HG03159 (cell line): Measurements from ENCODE around the gene PDIA5.

Experiments
- ATAC-seq: cut with Tn5 transposase; IDR thresholded peaks from one replicate; pipeline ENCODE4 v1.9.1; 2021; ENCODE audit warnings: mild to moderate bottlenecking, moderate library complexity; ENCODE audit not compliant: unreplicated experiment

Gene PDIA5

DNA sequence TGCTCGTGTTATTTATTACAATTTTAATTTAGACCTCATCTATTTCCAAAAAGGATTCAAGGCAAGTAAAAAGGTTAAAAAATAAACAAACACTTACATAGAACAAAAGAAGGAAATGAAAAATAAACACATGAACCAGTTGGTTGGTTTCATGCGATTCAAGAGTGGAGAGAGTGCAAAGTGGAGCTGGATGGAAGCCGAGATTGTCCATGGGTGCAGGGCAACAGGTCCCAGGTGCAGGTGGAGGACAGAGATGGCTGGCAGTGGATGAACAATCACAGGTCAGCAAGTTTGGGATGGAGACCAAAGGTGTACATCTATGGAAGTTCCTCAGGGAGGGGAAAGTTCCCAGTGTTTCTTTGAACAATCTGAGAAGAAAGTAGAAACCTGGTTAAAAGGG lies 27.6 kb upstream of the PDIA5 start:
- no peak for ATAC-seq

DNA sequence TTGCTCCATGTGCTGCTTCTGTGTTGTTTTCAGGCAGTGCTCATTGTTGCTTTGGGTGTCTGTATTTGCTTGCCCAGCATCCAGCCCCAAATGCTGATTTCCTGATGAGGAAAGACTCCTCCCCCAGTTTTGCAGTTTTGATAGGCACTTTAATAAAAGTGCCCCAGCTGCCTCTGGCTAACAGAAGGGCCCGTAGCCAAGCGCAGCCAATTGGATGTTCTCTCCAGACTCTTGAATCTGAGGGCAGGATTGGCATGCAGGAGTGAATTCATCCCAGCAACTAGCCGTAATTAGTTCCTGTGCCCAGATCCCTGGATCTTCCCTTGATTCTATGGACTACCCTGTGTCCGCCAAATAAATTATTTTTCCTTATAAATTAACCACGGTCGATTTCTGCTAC lies 24.4 kb upstream of the PDIA5 start:
- ATAC-seq: no peak

DNA sequence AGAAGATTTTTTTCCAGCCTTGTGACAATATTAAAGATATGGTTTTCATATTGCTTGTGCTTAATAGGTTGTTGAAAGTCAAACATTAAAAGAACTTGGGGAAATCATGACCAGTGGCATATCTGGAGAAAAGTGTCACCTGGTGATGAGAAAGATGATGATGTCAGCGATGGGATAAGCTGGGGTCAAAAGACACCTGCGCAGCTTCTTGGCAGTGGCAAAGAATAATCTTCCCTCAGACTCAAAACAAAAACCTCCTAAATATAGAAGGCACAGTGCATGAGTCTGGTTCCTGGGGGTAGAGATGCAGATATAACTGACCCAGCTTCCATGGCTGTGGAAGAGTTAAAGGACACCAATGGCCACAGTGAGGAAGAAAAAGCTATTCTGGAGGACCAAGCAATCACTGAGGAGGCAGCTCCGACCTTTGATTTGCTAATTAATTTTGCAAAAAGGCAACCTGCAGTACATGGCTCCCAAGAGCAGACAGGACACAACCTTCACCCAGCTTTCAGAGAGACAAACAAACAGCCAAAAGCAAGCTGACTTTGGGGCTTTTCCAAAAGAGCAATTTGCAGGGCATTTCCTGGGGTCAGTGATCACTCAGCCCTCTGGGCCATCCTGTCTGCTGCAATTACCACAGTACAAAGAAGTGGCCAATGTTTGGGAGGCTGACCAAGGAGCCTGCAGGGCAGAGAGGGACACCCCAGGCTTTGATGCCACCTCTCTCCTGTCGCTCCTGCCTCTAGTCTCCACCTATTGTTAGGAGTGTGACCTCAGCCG lies 21.7 kb upstream of the PDIA5 start:
- ATAC-seq: no peak

DNA sequence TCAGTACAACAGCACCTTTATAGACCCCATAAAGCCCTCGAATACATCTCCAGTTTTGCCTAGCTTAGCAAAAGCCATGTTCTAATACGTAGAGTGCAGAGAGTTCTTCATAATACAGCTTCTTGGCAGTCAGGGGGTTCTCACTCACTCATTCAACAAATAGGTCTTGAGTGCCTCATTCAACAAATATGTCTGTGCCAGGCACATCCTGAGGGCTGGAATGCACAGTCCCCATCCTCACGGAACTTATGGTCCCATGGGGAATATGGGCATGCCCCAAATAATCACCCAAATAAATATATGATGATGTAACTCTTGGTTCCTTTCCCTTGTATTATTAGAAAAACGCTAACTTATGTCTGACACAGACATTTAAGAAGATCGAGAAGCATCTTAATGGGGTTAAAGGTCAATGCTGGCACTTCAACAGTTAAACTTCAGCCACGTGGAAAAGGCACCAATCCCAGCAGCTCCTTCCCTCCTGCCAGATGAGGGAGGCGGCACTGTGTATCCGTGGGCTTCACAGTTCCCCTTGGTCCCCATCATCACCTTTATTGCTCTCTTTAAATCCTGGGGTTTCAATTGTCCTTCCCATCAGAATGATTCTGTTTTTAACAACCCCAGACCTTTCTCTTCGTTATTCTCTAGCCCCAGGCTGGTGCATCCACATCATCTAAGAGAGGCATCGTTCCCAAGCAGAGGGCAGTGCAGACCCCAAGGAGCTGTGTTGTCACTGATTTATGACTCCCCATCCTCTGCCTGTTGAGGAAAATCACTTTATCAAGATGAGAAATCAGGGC lies 20.4 kb upstream of the PDIA5 start:
- no peak for ATAC-seq

DNA sequence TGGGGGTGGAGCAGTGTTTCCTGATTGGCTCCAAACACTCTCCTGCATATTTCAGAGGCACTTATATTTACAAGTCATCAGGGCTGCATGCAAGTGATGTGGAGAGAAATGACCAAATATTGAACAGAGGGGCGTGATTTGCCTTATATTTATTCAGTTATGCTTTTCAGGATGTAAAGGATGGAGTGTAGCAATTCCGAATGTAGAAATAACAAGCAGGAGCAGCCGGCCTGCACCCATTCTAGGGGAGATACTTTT lies 19.8 kb upstream of the PDIA5 start:
- no peak for ATAC-seq

DNA sequence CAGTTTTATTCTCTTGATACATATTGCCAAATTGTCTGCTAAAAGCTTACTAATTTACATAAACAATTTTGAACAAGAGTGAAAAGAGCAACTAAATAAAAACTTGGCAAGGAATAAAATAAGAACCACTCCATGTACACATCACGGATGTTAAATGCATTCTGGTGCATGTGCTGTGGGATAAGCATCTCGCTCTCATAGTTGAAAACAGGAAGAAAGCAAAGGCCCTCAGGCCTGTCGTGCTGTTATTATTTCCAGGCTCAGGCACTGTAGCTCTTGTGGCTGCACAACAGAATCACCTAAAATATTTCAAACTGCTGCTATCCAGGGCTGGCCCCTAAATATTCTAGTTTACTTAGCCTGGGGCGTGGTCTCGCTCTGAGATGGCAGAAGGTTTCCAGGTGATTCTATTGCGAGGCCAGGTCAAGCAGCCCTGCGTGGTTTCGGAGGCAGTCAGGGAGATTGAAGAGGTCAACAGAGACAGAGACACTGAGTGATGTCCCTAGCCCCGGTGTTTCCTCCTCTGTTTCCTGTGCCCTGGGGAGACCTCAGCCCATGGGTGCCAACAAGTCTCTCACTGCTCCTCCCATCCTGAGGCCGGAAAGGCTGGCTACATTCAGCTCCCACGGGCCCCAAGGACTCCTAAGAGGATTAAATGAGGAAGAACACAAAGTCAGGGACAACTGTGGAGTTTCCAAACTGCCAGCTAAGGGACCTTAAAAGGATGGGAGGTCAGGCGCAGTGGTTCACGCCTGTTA lies 18.2 kb upstream of the PDIA5 start:
- no peak for ATAC-seq

DNA sequence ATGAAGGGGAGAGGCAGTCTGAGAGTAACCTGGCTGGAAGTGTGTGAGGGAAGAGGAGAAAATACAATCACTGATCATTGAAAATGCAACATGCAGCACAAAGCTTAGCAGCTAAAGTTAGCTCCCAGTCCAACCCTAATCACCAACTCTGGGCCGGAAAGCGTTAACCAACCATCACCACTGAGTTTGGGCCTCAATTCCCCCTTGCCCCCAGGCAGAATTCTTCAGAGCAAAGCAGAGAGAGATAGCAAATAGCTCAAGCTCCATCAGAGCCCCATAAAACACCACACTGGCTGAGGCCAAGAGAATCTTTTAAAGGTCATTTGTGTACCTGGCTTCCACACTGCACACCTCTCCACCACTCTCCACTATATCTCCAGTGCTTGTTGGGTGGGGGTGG lies 16.2 kb upstream of the PDIA5 start:
- no peak for ATAC-seq

DNA sequence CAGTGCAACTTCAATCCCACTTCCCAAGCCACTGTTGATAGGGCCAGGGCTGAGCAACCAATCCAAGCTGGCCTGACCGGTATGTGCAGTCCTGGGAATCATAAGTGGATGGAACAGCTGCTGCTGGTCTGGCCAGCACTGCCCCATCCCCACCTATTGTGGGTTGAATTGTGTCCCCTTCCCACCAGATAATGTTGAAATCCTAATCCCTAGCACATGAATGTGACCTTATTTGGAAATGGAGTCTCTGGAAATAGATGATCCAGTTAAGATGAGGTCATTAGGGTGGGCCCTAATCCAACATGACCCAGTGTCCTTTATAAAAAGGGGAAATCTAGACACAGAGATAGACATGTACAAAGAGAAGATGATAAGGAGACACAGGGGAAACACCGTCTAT lies 13.7 kb upstream of the PDIA5 start:
- no peak for ATAC-seq

DNA sequence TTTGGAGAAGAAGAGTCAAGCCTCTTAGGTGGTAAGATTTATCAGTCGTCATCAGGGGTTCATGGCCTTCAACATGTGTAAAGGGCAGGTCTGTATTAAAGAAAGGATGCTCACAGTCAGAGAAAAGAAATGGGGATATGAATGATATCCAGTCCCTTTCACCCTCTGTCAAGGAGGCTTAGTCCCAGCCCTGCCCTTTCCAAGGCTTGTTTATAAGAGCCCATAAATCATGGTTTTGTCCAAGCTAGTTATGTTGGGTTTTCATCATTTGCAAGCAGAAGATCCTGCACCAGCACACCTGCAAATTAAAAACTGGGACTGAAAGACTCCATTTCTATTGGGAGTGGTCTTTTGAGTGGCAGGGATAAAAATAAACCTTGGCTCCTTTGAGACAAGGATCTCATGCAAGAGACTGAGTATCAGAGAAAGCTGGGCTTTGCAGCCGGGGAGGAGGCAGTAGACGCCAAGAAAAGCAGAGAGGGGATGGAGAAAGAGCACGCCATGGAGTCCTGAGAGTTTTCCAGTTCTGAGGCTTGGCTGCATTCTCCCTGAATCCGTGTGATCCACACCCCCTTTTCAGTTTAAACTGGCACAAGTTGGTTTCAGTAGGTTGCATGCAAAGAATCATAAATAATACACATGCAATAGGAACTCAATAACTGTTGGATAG lies 12.6 kb upstream of the PDIA5 start:
- no peak for ATAC-seq

DNA sequence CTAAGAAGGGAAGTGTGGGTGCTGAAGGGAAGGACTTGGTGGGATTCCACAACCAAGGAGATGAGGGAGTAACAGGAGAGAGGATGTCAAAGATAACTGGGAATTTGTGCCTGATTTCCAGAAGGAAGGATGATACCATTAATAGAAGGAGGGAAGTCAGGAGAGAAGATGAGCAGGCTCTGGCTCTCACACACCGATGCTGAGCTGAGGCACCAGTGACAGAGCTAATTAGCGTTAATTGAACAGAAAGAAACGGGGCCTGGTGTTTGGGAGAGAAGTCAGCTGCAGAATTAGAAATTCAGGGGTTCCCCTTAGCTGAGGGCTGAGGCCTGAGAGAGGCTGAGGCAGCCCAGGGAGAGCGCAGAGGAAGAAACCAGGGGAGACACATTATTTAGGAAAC lies 11.9 kb upstream of the PDIA5 start:
- ATAC-seq: no peak

DNA sequence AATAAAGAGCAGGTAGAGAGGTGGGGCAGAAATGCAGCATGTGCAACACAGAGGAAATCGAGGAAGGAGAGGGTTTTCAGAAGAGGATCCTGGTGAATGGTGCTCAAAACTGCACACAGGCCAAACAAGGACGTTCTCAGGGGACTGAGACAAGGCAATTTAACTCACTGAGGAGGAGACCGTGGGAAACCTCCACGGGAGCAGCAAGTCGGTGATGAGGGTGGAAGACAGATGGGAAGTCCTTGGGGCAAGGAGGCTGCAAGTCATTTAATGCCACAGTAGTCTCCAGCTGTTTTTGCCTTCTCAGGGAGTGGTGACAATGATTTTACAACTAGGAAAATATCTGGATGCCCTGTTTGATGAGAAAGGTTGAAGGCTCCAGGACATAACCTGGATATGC lies 11.5 kb upstream of the PDIA5 start:
- no peak for ATAC-seq

DNA sequence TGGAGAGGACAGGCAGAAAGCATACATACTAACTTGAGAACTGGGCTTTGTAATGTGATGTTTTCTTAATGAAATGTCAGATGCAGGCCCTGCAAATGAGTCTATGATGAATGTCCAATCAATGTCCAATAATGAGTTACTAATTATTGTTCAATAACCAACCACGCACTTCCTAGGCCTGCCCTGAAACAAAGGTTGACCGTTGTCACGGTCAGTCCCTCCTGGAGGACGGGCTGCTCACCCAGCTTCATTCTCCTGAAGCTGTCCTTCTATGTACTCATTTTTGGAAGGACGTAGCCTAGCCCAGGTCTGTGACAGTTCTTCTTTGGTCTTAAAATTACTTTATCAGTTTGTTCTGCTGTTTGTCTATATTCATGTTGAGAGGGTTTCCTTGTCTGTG lies 8.3 kb upstream of the PDIA5 start:
- ATAC-seq: no peak

DNA sequence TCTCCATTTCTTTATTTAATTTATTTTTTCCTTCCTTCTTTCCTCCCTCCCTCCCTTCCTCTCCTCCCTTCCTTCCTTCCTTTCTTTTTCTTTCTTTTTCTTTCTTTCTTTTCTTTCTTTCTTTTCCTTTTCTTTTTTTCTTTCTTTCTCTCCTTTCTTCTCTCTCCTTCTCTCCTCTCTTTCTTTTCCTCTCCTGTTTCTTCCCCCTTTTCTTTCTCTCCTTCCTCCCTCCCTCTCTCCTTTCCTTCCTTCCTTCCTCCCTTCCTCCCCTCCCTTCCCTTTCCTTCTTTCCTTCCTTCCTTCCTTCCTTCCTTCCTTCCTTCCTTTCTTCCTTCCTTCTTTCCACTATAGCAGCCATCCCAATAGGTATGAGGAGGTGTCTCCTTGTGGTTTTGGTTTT lies 6.8 kb upstream of the PDIA5 start:
- no peak for ATAC-seq

DNA sequence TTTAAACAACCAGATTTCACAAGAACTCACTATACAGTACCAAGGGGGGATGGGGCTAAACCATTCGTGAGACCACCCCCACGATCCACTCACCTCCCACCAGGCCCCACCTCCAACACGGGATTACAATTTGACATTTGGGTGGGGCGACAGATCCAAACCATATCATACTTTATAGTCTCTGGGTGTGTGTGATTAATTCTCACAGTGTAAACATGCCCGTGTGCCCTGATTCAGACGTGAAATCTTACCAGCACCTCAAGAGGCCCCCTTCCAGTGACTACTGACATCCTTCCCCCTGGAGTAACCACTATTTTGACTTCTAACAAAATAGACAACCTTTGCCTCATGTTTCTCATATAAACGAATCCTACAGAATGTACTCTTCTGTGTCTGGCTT lies 5.0 kb upstream of the PDIA5 start:
- ATAC-seq: no peak

DNA sequence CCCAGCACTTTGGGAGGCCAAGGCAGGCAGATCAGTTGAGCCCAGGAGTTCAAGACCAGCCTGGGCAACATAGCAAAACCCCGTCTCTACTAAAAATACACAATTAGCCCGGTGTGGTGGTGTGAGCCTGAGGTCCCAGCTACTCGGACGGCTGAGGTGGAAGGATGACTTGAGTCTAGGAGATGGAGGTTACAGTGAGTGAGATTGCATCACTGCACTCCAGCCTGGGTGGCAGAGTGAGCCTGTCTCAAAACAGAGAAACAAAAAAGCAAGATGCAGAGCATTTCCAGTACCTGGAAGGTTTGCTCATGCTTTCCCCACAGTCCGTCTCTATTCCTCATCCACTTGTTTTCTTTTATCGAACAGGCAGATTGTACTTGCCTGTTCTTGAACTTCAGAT lies 3.8 kb upstream of the PDIA5 start:
- ATAC-seq: no peak

DNA sequence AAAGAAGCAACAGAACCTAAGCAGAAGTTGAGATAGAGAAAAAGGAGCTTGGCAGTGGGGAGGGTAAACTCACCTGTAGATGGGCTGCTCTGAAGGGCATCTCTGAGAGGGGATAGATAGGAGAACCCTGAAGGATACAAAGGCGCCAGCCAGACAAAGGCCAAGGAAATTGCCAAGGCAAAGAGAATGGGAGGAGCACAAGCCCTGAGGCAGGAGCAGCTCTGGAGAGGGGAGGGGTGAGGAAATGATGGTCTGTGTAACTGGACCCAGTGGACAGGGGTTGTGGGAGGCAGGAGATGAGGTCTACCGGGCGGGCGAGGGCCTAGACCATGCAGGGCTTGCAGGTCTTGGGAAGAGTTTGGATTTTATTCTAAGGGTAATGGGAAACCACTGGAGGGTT lies 2.3 kb upstream of the PDIA5 start:
- no peak for ATAC-seq

DNA sequence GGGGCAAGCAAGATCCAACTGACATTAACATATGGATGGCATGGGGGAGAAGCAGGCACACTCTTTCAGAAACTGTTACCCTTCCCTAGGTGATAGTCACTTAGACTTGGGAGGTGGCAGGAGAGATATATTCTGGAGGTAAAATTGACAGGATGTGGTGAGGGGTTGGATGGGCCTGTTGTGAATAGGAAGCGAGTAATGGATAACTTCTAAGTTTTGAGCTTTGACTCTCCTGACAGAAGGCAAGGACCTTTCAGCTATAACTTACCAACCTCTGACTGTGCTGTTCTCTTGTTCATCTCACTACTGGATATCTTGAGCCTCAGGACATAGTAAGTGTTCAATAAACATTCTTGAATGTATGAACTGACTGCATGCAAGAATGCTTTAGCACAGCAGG lies 1.9 kb upstream of the PDIA5 start:
- ATAC-seq: no peak

DNA sequence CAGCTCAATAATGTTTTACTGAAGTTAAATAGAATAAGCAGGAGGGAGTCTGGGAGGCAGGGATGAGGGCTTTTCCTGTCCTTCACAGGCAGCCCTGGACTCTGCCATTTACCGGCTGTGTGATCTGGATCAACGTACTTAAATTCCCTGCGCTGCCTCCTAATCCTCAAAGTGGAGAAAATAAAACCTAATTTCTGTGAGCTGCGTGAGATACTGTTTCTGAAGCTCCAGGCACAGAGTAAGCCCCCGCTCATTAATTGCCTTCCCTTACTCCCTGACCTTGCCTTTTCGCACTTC lies 278 bp upstream of the PDIA5 start:
- no peak for ATAC-seq

DNA sequence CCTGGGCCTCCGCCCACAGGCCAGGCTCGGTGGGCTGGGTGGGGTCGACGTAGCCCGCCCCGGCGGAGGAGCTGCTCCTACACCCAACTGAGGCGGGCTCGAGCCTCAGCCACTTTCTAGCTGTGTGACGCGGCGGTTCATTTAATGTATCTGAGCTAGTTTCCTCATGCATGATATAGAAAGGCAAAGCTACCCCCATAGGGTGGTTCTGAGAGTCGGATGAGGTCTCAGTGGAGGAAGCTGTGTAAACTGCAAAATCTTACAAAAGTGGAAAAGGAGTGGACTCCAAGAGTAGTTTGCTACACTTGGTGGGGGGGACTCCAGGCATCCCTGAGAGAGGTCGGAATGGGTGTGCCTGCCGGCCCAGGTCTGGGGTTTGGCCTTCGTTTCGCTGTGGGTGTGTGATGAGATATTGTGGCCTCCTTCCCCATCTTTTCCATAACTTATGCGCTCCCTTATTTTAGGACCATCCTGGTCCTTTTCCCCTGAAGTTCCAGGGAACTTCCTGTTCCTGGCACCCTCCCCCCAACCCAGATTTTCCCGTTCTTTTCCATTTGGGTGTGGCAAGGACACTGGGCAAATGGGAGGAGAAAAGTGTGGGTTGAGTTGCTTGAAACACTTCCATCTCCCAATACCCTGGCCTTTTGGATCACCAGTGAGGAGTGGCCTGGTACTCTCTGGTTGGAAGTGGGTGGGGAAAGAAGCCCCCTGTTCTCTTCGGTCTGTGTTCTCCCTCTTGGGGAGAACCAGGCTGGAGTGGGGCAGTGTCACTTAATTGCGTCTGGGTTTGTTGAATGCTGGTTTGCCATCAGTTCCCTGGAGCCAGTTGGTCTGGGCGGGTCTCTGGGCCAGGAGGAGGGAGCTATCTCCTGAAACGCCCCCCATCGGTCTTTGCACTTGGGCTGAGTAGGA lies 1.1 kb downstream of the PDIA5 start:
- peak; percentile 41 for ATAC-seq

DNA sequence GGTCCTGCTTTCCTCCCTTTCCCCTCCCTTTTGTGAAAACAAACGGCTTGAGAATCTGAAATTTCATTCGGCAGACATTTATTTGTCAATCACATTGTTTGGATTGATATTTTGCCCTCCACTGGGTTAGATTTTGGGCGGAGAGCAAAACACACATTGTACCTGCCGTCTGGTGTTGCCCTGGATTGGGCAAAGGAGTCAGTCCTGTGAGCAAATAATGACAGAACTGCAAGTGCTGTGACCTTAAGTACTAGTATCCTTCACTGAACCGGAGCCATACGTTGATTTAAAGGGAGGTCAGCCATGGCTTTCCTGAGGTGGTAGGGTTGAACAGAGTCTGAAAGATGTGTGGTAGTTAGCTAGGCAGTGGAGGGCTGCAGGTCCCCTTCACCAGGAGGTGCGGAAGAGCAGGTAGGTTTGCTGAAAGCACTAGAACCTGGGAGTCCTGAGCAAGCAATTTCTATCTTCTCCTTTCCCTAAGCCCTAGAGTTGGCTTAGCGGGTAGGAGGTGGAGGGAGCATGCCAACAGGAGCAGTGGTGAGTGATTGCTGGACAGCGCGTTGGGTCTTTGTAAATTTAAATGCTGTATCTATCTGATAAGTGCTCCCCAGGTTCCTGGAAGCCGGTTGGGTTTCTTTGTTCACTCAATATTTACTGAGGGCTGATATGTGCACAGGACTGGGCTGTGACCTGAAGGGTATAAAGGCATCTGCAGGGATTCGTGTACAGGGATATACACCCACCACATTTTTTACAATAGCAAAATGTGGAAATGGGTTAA lies 2.0 kb downstream of the PDIA5 start:
- no peak for ATAC-seq
